ENCODE measurements around the gene SAXO2. TPM values are rescaled to one million over a fixed set of nuclear protein-coding genes. Genes with fewer than 3 reads are reported as not detected.
"Not testable (repeated sequence)": the region's sequence is repeated elsewhere in the genome, so short reads cannot be mapped to it uniquely, and the experiment has no call there.

SAXO2 gene
- total RNA-seq, 1 donor from 2014 or later, result 4.1 TPM

GRCh38 chr15:82282386-82282785 is 19.8 kb downstream of the SAXO2 start:
- FAIRE-seq; DNase-seq (ENCODE audit: low spot score in 2 of 2): not testable (repeated sequence)

- peak; percentile 30 for FAIRE-seq
- not testable (repeated sequence) for DNase-seq (ENCODE audit: low spot score in 2 of 2)
Measured at GRCh38 chr15:82284381-82284780, 21.8 kb downstream of the SAXO2 start.

- not testable (repeated sequence) for FAIRE-seq; DNase-seq (ENCODE audit: low spot score in 2 of 2)
Measured at GRCh38 chr15:82286475-82286874, 23.9 kb downstream of the SAXO2 start.

GRCh38 chr15:82288202-82288601 is 25.6 kb downstream of the SAXO2 start:
- not testable (repeated sequence) for DNase-seq (ENCODE audit: low spot score in 2 of 2); FAIRE-seq

GRCh38 chr15:82292271-82292670 is 29.7 kb downstream of the SAXO2 start:
- no peak for FAIRE-seq
- no peak for DNase-seq (ENCODE audit: low spot score in 2 of 2)

- no peak for FAIRE-seq
- no peak for DNase-seq (ENCODE audit: low spot score in 2 of 2)
Measured at GRCh38 chr15:82294061-82294690, 31.6 kb downstream of the SAXO2 start.

DNA sequence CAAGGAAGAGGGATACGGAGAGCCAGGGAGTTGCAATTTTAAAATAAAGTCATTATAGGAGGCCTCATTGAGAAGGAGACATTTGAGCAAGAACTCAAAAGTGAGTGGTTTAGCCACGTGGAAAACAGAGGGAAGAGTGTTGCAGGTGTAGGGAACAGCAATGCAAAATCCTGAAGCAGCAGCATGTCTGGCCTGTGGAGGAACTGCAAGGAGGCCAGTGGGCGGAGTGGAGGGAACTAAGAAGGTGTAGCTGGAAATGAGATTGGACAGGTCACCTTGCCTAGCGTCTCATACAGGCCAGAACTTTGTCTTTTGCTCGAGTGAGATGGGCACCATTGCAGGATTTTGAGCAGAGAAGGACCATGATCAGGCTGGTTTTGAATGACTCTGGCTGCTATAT is 34.9 kb downstream of the SAXO2 start:
- DNase-seq (ENCODE audit: low spot score in 2 of 2) (no peak), FAIRE-seq (no peak)

DNA sequence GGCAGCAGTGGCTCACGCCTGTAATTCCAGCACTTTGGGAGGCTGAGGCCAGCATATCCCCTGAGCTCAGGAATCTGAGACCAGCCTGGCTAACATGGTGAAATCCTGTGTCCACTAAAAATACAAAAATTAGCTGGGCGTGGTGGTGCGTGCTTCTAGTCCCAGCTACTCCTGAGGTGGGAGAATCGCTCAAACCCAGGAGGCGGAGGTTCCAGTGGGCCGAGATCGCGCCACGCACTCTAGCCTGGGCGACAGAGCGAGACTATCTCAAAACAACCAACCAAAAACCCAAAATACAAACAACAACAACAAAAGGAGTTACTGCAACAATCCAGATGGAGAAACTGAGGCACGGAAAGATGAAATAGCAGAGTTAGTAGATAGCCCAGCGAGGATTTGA is 35.4 kb downstream of the SAXO2 start:
- no peak for DNase-seq (ENCODE audit: low spot score in 2 of 2)
- FAIRE-seq, result no peak

DNA sequence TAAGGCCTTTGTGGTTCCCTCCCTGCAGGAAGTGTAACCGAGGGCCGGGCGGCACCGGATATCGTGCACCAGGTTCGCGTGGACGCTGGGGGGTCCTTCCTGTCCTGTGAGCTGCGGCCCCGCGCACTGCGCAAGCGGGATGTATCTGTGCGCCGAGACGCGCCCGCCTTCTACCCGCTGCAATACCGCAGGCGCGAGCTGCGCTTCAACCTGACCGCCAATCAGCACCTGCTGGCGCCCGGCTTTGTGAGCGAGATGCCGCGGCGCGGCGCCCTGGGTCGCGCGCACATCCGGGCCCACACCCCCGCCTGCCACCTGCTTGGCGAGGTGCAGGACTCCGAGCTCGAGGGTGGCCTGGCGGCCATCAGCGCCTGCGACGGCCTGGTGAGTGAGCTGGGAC is 35.9 kb downstream of the SAXO2 start:
- no peak for FAIRE-seq
- peak in 1 of 2 donors; percentile 32 for DNase-seq (ENCODE audit: low spot score in 2 of 2)

- DNase-seq (ENCODE audit: low spot score in 2 of 2); FAIRE-seq: not testable (repeated sequence)
Measured at GRCh38 chr15:82299511-82299914, 36.9 kb downstream of the SAXO2 start.

DNA sequence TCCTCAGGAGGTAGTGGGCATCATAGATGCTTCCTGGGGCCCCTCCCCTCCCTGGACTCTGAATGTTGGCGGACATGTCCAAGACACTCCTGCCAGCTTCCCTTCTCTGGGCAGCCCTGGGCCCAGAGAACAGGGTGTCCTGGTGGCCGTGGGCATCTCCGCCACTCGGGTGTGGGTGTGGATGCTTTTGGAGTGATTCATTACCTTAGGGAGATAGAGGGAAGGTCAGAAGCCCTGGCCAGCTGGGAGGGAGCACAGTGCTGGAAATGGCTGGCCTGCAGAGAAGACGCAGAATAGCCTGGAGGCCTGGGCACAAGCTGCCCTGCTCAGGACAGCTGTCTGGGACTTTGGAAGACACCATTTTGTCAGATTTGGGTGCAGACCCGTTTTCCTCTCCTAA is 37.7 kb downstream of the SAXO2 start:
- not testable (repeated sequence) for DNase-seq (ENCODE audit: low spot score in 2 of 2); FAIRE-seq

GRCh38 chr15:82300883-82301282 is 38.3 kb downstream of the SAXO2 start:
- no peak for DNase-seq (ENCODE audit: low spot score in 2 of 2)
- no peak for FAIRE-seq

- no peak for FAIRE-seq
- DNase-seq (ENCODE audit: low spot score in 2 of 2), result no peak
Measured at GRCh38 chr15:82301296-82302016, 38.8 kb downstream of the SAXO2 start.

- no peak for FAIRE-seq
- DNase-seq (ENCODE audit: low spot score in 2 of 2), result no peak
Measured at GRCh38 chr15:82303956-82304777, 41.5 kb downstream of the SAXO2 start.

GRCh38 chr15:82304778-82305090 is 42.1 kb downstream of the SAXO2 start:
- FAIRE-seq, result no peak
- no peak for DNase-seq (ENCODE audit: low spot score in 2 of 2)

- FAIRE-seq (no peak), DNase-seq (ENCODE audit: low spot score in 2 of 2) (no peak)
Measured at GRCh38 chr15:82305621-82306048, 43.0 kb downstream of the SAXO2 start.

DNA sequence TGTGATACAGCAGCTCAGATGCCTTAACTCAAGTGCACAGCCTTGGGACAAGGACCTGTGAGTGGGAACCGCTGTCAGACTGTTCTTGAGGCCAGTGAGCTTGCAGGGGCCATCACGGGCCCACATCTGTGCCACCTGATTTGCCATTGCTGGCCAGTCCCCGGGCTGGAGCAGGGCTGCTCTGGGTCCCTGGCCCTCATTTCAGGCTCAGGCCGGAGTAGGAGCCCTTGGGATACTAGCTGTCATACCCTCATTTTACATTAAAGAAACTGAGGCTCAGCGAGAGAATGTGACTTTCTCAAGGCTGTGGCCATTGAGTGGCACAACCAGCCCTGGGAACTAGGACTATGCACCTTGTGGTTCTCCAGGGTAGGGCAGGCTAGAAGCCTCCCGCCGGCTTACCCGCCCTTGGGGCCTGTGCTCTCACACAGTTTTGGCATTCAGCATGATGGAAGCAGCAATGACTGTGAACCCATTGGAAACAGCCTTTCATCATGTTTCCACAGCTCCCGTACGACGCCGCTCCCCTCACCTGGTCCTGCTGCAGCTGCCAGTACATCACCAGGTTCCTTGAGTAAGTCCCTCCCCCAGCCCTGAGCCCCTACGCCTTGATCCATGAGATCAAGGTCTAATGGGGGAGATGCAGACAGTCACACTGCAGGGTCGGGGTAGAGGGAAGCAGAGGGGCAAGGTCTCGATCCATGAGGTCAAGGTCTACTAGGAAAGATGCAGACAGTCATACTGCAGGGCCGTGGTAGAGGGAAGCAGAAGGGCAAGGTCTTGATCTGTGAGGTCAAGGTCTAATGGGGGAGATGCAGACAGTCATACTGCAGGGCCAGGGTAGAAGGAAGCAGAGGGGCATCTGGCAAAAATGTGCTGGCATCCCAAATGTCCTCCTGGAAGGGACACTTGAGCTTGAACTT is 44.4 kb downstream of the SAXO2 start:
- DNase-seq (ENCODE audit: low spot score in 2 of 2), result no peak
- no peak for FAIRE-seq

DNA sequence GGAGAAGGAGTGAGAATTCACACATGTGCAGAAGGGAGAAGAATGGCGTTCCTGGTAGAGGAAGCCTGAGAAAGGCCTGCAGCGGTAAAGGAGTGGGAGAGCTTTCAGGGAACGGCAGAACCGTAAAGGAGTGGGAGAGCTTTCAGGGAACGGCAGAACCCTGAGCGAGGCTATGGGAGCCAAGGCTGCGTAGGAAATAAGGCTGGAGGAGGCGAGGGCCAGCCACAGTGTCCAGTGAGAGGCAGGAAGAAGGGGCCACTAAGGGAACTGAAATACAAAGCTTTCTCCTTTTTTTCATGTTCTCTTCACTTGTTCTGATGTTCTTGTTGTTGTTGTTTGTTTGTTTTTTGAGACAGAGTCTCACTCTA is 45.1 kb downstream of the SAXO2 start:
- DNase-seq (ENCODE audit: low spot score in 2 of 2) (no peak), FAIRE-seq (no peak)

DNA sequence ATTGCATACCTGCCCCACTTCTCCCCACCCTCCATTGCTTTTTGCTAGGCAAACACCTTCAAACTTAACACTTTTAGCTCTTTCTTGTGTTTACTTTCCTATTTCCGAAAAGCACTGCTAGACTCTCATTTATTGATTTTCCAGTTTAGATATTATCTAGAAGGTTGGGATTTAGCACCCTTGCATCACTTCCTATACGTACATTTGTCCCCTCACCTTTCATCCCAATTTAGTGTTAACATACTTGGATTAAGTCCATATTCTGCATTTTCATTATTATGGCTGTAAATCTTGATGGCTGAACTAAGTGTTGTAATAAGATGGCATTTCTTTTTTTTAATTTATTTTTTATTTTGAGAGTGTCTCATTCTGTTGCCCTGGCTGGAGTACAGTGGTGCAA is 47.2 kb downstream of the SAXO2 start:
- DNase-seq (ENCODE audit: low spot score in 2 of 2) (no peak), FAIRE-seq (no peak)

DNA sequence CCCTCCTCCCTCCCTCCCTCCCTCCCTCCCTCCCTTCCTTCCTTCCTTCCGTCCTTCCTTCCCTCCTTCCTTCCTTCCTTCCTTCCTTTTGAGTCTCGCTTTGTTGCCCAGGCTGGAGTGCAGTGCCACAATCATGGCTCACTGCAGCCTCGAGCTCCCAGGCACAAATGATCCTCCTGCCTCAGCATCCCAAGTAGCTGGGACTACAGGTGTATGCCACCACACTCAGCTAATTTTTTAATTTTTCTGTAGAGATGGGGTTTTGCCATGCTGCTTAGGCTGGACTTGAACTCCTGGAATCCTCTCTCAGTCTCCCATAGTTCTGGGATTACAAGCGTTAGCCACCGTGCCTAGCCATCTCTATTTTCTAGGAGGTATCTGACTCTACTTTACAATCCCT is 48.7 kb downstream of the SAXO2 start:
- DNase-seq (ENCODE audit: low spot score in 2 of 2); FAIRE-seq: not testable (repeated sequence)
